ENCODE results near the gene CD2.
A peak's percentile ranks its signal among the peaks of the same experiment; 100 is the strongest.

CD2 gene

DNA sequence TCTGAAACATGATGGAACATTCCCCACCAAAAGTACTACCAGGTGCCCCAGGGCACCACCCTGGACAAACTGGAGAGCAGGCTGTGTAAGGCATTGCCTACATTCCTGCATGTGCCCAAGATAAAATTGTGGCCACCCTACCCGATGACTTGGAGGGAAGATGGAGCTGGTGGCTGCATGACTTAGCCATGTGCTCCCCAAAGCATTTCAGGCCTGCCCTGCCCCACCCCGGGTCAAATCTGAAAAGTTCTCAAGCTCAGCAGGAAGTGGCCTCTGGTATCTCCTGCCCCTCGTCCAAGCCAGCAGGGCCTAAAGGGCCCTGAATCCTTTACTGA is 8.5 kb downstream of the CD2 start:
- no peak for DNase-seq

DNA sequence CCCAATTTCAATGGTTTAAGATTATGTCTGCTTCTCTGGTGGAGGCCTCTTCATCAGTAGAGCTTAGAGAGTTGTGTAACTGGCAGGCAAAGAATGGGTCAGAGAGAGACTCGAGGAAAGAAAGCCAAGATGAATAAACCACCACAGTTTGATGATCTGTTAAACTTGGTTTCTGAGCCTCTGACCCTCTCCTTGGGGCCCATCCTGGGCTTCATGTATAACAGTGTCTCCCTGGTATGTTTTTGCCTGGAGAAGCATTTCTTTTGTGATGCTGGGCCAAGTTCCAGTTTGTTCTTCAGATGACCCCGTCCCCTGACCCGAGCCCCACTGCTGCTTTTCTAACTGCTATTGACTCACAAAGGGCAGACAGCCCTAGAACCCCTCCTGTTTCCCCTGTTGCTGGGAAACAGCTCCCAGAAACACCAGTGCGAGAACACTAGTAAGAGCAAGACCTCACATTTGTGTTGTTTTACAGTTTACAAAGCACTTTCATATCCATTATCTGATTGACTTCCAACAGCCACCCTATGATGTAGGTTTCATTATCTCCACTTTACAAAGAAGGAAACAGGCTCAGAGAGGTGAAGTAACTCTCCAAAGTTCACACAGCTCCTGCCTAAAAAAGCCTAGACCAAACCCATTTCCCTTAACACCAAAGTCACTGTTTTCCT is 9.0 kb downstream of the CD2 start:
- DNase-seq, result peak; percentile 52

DNA sequence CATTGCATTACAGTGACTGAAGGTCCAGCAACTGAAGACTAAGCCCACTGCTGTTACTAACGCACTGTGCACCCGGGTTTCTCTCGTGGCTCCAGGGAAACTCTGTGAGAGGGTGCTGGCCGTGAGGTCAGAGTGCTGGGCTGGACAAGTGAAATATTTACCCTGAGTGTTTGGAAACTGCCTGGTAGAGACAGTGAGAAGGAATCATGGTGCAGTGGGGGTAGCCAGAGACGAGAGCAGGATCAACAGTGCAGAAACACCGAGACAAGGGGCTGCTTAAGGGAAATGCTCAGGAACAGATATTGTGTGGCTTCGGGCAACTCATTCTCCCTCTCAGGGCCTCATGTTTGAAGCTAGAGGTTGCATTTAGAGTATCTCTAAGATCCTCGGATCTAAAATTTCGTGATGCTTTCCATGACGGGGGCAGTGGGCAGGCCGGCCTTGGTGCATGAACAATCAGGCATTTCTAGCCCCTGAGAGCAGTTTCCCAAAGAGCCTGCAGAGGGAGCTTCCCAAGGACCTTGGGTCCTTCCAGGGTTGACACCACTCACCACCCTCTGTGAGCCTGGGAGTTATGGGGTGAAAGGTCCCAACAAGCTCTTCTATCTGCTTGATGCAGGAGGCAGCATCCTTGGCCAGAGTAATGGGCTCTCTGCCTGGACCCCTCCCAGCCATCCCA is 9.7 kb downstream of the CD2 start:
- DNase-seq, result peak; percentile 49

DNA sequence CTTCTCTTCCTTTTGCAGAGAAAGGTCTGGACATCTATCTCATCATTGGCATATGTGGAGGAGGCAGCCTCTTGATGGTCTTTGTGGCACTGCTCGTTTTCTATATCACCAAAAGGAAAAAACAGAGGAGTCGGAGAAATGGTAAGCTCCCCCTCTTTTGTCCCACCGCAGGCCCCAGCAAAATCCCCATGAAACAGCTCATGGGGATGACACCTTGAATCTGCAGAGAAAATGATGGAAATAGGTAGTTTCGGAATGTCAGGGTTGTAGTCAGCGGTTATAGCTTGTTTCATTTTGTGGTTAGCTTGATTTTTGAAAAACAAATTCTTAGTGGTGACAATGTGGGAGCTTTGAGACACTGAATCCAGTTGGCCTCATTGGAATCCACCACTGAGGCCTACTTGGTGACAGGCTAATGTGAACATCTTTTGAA is 10.3 kb downstream of the CD2 start:
- peak; percentile 58 for DNase-seq

DNA sequence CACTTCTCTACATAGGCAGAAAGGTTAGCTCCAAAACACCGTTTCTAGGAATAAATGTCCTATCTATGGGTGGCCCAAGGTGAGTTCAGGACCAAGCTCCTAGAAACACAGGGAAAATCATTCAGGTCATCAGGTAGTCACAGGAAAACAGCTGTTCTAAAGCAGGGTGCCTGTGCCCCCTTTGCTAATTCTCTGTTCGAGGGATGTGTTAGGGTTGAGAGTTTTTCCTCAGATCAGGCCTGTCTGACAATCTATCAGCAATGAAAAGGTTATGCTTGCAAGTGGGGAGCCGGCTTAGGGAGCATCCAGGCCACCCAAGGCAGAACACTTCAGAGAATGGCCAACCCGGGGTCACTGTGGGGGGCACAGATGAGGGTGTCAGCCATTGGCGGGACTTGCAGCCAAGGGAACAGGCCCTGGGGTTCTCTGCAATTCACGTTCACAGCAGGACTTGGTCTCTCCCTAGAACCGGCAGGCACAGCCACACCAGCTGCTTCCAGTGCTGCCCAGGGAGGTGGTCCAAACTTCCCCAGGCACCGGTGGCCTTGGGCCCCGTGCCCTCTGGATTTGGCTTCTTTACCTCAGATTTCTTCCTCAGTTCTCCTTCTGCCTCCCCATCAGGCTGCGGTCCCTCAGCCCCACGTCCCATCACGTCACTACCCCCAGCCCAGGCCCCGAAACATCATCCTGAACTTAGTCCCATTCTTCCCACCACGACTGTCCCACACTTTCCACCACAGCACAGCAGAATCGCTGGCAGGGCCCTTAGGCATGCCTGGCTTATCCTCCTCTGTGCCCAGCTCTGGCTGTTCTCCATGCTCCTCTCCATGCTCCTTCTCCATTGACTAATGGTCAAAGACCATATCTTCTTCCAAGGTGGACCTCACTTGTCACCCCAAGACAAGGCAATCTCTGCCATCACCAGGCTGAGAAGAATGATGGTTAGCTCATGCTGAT is 11.0 kb downstream of the CD2 start:
- DNase-seq, result no peak

DNA sequence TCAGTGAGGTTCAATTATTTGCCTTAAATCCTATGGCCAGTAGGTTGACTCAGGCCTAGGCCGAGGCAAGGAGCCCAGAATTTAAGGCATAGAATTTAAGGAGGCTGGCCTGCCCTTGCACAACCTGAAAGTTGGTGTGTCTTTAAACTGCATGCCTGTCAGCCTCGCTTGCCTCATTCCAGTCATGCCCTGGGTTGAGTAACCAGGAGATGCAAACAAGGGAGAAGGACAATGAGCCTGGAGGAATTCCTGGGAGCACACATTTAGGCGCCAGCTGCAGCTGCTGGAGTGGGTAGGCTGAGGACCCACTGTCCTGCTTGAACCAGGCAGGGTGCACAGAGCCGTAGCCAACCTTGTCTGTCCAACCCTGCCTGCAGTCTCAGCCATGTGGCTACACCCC is 11.7 kb downstream of the CD2 start:
- DNase-seq, result no peak

DNA sequence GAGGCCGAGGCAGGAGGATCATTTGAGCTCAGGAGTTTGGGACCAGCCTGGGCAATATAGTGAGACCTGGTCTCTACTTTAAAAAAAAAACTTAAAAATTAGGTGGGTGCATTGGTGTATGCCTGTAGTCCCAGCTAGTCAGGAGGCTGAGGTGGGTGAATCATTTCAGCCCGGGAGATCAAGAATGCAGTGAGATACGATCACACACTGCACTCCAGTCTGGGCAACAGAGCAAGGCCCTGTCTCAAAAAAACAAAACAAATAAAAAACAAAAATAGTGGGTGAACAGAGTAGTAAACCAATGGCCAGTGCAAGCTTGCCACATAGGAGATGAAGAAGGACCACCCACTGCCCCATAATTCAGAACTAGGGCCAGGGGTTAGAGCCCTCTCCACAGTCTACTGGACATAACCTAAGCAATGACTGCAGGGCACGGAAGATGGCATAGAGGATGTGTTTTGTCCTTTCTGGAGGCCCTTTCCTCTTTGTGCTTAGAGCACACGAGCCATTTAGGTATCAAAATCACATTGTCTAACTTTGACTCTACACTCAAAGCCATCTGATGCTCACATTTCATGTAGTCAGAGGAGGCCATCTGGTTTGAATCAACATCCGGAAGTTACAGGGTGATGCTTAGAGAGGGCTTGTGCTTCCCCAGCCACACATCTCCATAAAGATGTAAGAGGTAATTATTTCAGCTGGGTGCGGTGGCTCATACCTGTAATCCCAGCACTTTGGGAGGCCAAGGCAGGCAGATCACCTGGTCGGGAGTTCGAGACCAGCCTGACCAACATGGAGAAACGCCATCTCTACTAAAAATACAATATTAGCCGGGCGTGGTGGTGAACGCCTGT is 12.6 kb downstream of the CD2 start:
- no peak for DNase-seq

DNA sequence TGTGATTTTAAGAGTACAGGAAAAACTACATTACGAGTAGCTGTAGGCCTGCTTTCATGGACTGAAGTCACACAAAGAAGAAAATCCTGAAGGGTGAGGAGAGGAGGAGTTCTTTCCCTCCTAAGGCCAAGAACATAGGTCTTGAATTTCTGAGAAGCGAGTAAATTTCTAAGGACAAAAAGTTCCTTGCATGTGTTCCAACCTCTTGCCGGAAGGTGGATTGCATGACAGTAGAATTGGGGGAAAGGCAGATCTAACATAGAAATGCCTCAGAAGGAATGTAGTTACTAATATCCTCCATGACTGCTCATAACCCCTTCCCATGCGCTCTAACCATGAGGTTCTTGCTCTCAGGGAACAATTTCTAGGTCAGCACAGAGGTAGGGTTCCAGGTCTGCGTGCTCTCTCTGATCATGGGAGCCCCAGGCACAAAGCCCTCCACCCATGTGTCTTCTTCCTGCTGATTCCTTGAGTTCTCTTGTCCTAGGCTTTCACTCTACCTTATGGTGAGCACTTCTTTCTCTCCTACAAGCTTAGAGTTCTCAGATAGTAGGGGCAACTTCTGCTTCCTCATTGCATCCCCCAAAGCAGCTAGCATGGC is 13.7 kb downstream of the CD2 start:
- DNase-seq, result no peak

DNA sequence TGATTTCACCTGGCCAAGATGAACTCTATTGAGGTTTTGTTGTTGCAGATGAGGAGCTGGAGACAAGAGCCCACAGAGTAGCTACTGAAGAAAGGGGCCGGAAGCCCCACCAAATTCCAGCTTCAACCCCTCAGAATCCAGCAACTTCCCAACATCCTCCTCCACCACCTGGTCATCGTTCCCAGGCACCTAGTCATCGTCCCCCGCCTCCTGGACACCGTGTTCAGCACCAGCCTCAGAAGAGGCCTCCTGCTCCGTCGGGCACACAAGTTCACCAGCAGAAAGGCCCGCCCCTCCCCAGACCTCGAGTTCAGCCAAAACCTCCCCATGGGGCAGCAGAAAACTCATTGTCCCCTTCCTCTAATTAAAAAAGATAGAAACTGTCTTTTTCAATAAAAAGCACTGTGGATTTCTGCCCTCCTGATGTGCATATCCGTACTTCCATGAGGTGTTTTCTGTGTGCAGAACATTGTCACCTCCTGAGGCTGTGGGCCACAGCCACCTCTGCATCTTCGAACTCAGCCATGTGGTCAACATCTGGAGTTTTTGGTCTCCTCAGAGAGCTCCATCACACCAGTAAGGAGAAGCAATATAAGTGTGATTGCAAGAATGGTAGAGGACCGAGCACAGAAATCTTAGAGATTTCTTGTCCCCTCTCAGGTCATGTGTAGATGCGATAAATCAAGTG is 14.3 kb downstream of the CD2 start:
- no peak for DNase-seq

DNA sequence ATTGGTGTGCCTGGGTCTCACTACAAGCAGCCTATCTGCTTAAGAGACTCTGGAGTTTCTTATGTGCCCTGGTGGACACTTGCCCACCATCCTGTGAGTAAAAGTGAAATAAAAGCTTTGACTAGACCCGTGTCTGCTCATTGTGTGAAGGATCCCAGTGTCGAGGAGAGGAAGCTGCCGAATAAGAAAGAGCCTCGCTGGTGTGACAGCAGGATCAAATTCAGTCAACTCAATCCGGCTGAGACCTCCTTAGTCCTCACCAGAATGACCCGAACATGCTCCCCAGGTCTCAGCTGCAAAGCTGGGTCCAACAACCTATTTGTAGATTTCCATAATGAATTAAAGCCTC is 14.8 kb downstream of the CD2 start:
- no peak for DNase-seq

DNA sequence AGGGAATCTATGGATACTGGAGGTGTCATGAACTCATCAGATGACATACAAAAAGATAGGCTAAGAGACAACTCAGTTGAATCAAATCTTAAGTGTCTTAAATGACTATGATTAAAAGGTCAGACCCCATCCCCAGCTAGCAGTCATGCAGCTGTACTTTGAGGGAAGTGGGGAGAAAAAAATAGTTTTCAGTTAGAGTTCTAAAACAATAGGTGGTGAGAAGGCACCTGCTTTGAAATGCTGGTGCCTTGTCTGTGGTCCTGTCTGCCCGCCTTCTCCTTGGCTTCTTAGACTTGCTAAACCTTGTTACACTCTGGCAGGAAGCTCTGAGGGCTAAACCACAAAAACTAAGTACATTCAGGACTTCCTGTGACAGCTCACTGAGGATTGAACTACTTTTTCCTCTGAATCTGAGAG is 15.3 kb downstream of the CD2 start:
- DNase-seq, result peak; percentile 56

DNA sequence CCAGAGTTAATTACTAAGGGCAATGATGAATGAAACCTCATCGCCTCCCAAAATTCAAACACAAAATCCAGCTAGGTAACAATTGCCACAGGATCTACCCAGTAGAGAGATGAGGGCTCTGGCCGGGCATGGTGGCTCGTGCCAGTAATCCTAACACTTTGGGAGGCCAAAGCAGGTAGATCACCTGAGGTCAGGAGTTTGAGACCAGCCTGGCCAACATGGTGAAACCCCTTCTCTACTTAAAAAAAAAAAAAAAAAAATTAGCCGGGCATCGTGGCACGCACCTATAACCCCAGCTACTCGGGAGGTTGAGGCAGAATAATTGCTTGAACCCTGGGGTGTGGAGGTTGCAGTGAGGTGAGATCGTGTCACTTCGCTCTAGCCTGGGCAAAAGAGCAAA is 15.8 kb downstream of the CD2 start:
- no peak for DNase-seq

DNA sequence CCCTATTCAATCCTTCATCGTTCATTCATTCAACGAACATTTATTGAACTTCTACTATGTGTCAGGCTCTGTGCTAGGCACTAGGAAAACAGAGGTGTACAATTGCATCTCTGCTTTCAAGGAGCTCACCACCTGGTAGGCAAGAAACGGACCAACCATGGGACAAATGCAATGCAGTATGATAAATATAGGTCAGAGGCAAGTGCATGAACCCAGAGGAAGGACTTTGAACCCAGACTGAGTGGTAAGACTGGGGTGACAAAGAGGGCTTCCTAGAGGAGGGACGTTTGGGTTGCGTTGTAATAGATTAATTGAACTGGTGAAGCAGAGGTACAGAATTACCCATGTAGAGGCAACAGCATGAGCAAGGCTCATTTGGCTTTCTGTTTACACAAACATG is 16.4 kb downstream of the CD2 start:
- DNase-seq, result no peak

DNA sequence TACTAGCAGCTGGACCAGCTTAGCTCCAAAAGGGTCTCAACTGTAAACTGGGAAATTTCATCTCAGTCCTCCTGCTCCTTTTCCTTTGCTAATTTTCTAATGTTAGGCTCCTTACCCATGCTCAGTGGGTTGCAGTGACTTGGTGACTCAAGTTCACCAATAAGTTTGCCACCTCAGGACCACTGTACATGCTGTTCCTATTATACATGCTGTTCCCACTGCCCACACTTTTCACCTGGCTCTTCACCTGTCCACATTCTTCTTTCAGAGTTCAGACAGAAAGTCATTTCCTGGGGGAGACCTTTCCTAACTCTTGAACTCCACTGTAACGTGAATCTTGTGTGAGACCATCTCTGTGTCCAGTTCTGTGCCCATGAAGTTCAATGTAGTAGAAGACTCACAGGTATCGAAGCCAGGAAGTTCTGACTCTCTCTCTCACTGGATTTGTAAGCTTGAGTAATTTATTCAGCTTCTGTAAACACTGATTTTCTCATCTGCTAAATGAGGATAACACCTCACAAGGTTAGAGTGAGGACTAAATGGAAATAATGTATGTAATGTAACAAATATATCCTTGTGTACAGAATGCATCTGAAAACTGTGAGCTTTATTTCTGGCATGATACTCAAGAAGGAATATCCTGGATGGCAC is 17.9 kb downstream of the CD2 start:
- DNase-seq, result no peak

DNA sequence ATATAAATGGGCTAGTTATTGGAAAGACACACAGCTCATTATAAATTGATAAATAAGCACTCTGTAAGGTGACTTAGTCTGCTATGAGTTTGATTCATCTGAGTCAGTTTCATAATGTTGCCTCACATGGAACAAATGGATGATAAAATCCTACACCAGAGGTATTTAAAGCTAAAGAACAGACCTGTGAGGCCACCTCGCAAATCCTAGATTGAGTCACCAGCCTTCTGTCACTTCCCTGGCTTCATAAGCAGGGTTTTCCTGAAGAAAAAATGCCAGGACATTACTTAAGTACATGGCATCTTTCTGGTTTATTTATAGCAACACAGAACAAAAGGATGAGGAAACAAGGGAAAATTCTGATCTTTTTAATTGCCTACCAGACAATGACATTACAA is 18.4 kb downstream of the CD2 start:
- DNase-seq, result no peak

DNA sequence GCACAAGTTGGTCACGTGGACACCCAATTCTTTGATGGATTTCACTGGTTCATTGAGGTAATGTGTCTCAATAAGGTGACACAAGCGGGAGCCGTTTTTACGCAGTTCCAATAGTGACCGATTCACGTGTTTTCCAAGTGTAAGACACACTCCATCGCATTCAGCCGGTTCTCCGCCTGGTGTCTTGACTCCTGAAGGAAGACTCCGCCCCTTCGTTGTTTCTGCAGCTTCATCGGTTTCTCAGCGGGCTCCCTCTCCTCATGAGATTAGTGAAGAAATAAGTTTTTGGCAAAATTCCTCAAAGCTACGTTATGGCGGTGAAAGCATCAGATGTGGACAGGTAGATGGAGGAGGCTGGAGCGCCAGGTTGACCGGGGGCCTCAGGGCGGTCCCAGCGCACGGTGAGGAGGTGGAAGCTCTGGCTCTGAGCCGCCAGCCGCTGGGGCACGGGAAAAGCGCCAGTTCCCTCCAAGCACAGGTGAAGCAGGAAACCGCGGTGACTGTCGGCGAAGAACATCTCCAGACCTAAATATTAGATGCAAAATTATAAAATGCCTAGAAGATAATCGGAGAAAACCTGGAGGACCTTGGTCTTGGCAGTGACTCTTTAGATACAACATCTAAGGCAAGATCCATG is 21.0 kb downstream of the CD2 start:
- no peak for DNase-seq

DNA sequence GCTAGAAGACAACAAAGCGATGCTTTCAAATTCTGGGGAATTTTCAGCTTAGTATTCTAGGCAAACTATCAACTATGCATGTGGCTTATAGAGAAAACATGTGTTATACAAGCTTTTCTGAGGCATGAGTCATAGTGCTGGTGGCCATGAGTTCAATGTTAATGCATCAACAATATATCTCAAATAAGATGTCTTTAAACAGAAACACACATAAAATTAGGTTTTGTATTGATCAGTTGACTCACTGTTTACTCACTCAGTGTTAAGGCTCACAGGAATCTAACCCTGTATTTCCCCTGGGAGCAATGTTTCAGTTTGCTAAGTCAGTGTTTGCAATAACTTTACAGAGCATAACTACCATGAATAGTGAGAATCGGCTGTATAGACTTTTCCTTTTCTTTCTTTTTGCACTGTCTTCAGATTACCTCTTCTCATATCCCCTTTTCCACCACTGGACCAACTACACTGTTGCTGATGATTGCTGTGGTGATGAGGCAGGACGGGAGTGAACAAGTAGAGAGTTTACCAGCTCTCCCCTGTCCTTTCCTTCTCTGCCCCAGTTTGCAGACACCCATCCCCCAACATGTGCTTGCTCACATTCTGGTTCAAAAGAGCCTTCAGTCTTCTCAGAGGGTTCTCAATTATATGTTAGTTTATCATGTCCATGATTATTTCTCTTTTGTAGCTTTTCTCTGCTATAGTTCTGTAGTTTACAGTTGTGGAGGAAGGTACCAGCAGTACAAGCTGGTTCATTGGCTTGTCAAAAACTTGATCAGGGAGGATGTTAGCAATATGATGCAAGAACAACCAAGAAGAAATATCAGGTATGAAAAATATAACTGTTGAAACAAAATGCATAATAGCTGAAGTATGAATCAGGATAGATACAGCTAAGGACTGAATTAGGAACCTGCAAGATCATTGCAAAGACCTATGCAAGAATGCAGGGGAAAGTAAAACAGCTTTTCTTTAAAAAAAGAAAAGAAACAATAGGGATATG is 23.9 kb downstream of the CD2 start:
- DNase-seq, result no peak

DNA sequence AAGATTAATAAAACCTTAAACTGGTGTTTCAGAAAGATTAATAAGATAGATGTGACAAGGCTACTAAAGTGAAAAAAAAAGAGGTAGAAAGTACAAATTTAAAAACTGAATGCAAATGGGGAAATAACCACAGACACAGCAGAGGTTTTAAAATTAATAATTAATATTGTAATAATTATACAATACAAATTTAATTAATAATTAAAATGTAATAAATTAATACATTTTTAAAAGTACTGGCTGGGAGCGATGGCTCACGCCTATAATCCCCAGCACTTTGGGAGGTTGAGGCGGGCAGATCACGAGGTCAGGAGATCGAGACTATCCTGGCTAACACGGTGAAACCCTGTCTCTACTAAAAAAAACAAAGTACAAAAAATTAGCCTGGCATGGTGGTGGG is 26.8 kb downstream of the CD2 start:
- DNase-seq, result no peak

DNA sequence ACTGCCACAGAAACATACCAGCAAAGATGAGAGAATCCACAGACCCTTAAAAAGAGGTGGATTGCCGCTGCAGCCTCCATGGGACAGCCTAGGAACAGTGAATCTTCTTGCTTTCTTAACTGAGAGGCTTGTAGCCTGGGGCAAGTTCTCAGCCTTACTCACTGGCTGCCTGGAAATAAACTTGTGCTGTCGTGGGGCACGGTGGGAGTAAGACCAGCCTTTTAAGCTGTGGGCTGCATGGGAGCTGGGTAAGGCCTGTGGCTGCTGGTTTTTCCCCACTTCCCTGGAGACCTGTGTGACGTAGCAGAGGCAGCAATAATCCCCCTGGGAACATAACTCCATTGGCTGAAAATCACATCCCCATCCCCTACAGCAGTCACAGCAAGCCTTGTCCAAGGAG is 30.8 kb downstream of the CD2 start:
- DNase-seq, result no peak

DNA sequence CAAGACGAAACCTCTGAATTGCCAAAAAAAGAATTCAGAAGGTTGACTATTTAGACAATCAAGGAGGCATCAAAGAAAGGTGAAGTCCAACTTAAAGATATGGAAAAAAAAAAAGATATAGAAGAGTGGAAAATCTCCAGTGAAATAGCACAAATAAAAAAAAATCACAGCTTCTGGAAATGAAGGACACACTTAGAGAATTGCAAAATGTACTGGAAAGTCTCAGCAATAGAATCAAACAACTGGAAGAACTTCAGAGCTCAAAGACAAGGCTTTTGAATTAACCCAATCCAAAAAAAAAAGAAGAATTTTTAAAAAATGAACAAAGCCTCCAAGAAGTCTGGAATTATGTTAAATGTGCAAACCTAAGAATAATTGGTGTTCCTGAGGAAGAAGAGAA is 31.8 kb downstream of the CD2 start:
- no peak for DNase-seq

Data from stimulated activated CD4-positive, alpha-beta T cell treated with anti-CD3 and anti-CD28 coated beads, Interleukin-4, amount 100 ng/mL, for 1 hour (primary cell).